Muscle of leg (tissue), 11 donors: ENCODE measurements around the gene CPEB1. TPM values are rescaled to one million over a fixed set of nuclear protein-coding genes. Genes with fewer than 3 reads are reported as not detected.

Experiments used
- DNase-seq: peaks from one replicate; pipeline ENCODE4 v3.0.0; 2013
- H3K27ac ChIP-seq: one replicate; pipeline ENCODE4 v1.5.1; 2013; ENCODE audit warnings: mild to moderate bottlenecking, low read length, control low read depth
- H3K27me3 ChIP-seq: one replicate; pipeline ENCODE4 v1.6.1; 2013; ENCODE audit warnings: low read length; ENCODE audit not compliant: control insufficient read depth, insufficient read depth
- H3K36me3 ChIP-seq: one replicate; pipeline ENCODE4 v1.6.1; 2013; ENCODE audit warnings: low read length; ENCODE audit not compliant: control insufficient read depth, insufficient read depth
- H3K4me1 ChIP-seq: one replicate; pipeline ENCODE4 v1.6.1; 2013; ENCODE audit warnings: low read length; ENCODE audit not compliant: control insufficient read depth, insufficient read depth
- H3K4me3 ChIP-seq: one replicate; pipeline ENCODE4 v1.5.1; 2013; ENCODE audit warnings: low read length, control low read depth
- H3K9me3 ChIP-seq: replicated peaks from 2 replicates; pipeline ENCODE4 v1.6.1; 2013; ENCODE audit warnings: low read depth, low read length; ENCODE audit not compliant: control insufficient read depth
- WGBS: methylation state at CpG from one replicate; pipeline ENCODE4 v1.1.5; 2013; ENCODE audit warnings: missing lambda C conversion rate; ENCODE audit not compliant: insufficient coverage; 5-methylcytosine and 5-hydroxymethylcytosine counted together
- polyA plus RNA-seq, 8 donors: library from polyadenylated mRNA; unstranded; fragments of 120-200 nt; gene quantifications; one replicate each; pipeline versions ENCODE4 v1.2.1 to v1.2.3, GENCODE V29; 2013; ENCODE audit warnings: inconsistent platforms in 1 of 8, low replicate concordance in 1 of 8; ENCODE audit not compliant: insufficient read length in 8 of 8, insufficient read depth in 1 of 8
- total RNA-seq: library from RNA; stranded (reverse); fragments of 120-200 nt; gene quantifications from one replicate; pipeline ENCODE4 v1.2.4, GENCODE V29; 2013

CPEB1 gene
- total and polyA plus RNA-seq, 9 donors = 0.08 to 1.3 (median 0.62) TPM

GRCh38 chr15:82640672-82641071 is 6.5 kb downstream of the CPEB1 start:
- Histone ChIP-seq H3K27ac (no peak overlapping the region), H3K27me3 (peaks cover 36% of the 10 kb centered on the region), H3K9me3 (no peaks in the 10 kb centered on the region), H3K4me3 (no peak overlapping the region), H3K36me3 (no peaks in the 10 kb centered on the region), H3K4me1 (no peaks in the 10 kb centered on the region)
- DNase-seq = no peak
- WGBS = no CpG with 5 or more reads among the region's 3 CpGs

- DNase-seq = no peak
- Histone ChIP-seq H3K27ac (no peak overlapping the region), H3K4me3 (no peak overlapping the region), H3K36me3 (no peaks in the 10 kb centered on the region), H3K9me3 (no peaks in the 10 kb centered on the region), H3K27me3 (peaks cover 5% of the 10 kb centered on the region), H3K4me1 (no peaks in the 10 kb centered on the region)
- WGBS = 43% methylated on average over 2 of the region's 2 CpGs
These were observed 11.4 kb downstream of the CPEB1 start for GRCh38 chr15:82635798-82636197.

- H3K4me3 ChIP-seq = no peak overlapping the region
- H3K36me3 ChIP-seq = no peaks in the 10 kb centered on the region
- H3K27me3 ChIP-seq = peaks cover 2% of the 10 kb centered on the region
- no peaks in the 10 kb centered on the region for H3K4me1 ChIP-seq
- WGBS = 29% methylated on average over 2 of the region's 4 CpGs
- H3K9me3 ChIP-seq = no peaks in the 10 kb centered on the region
- H3K27ac ChIP-seq = no peak overlapping the region
- DNase-seq = no peak
These were observed 17.1 kb downstream of the CPEB1 start for GRCh38 chr15:82630033-82630432.

- H3K4me1 ChIP-seq = no peaks in the 10 kb centered on the region
- no peaks in the 10 kb centered on the region for H3K9me3 ChIP-seq
- no peak overlapping the region for H3K27ac ChIP-seq
- 71% methylated on average over 1 of the region's 4 CpGs for WGBS
- DNase-seq = no peak
- H3K27me3 ChIP-seq = no peaks in the 10 kb centered on the region
- no peak overlapping the region for H3K4me3 ChIP-seq
- H3K36me3 ChIP-seq = no peaks in the 10 kb centered on the region
These were observed 22.0 kb downstream of the CPEB1 start for GRCh38 chr15:82625136-82625535.

- no peaks in the 10 kb centered on the region for H3K36me3 ChIP-seq
- WGBS = 67% methylated on average over 1 of the region's 3 CpGs
- no peaks in the 10 kb centered on the region for H3K27me3 ChIP-seq
- no peaks in the 10 kb centered on the region for H3K9me3 ChIP-seq
- DNase-seq = no peak
- H3K4me1 ChIP-seq = no peaks in the 10 kb centered on the region
- no peak overlapping the region for H3K4me3 ChIP-seq
- no peak overlapping the region for H3K27ac ChIP-seq
These were observed 22.7 kb downstream of the CPEB1 start for GRCh38 chr15:82624438-82624837.

- DNase-seq = no peak
- WGBS = no CpG with 5 or more reads among the region's 2 CpGs
- H3K9me3 ChIP-seq = no peaks in the 10 kb centered on the region
These were observed 23.2 kb downstream of the CPEB1 start for GRCh38 chr15:82624008-82624407.

GRCh38 chr15:82621970-82622369 is 25.2 kb downstream of the CPEB1 start:
- WGBS = no CpG with 5 or more reads among the region's 1 CpG
- H3K27ac ChIP-seq = no peak overlapping the region
- H3K36me3 ChIP-seq = no peaks in the 10 kb centered on the region
- no peaks in the 10 kb centered on the region for H3K4me1 ChIP-seq
- DNase-seq = no peak
- no peak overlapping the region for H3K4me3 ChIP-seq
- no peaks in the 10 kb centered on the region for H3K27me3 ChIP-seq
- H3K9me3 ChIP-seq = no peaks in the 10 kb centered on the region

More at GRCh38 chr15:82624008-82624407, 23.2 kb downstream of the CPEB1 start:
- no peaks in the 10 kb centered on the region for H3K4me1 ChIP-seq
- H3K36me3 ChIP-seq = no peaks in the 10 kb centered on the region
- H3K27me3 ChIP-seq = no peaks in the 10 kb centered on the region
- no peak overlapping the region for H3K4me3 ChIP-seq
- no peak overlapping the region for H3K27ac ChIP-seq

- DNase-seq = no peak
- no peaks in the 10 kb centered on the region for H3K9me3 ChIP-seq
- 55% methylated on average over 9 of the region's 12 CpGs for whole genome bisulfite sequencing
- H3K4me1 ChIP-seq = no peaks in the 10 kb centered on the region
- H3K27ac ChIP-seq = no peak overlapping the region
- no peak overlapping the region for H3K4me3 ChIP-seq
- H3K27me3 ChIP-seq = peaks cover 5% of the 10 kb centered on the region
- no peaks in the 10 kb centered on the region for H3K36me3 ChIP-seq
These were observed 33.4 kb downstream of the CPEB1 start for GRCh38 chr15:82613747-82614146.

GRCh38 chr15:82611348-82611747 is 35.8 kb downstream of the CPEB1 start:
- Histone ChIP-seq H3K27me3 (peaks cover 5% of the 10 kb centered on the region), H3K9me3 (no peaks in the 10 kb centered on the region), H3K4me1 (no peaks in the 10 kb centered on the region), H3K4me3 (no peak overlapping the region), H3K36me3 (no peaks in the 10 kb centered on the region), H3K27ac (no peak overlapping the region)
- DNase-seq = no peak
- WGBS = 40% methylated on average over 1 of the region's 4 CpGs

- H3K36me3 ChIP-seq = no peaks in the 10 kb centered on the region
- H3K4me1 ChIP-seq = no peaks in the 10 kb centered on the region
- H3K9me3 ChIP-seq = no peaks in the 10 kb centered on the region
- no peak for DNase-seq
- WGBS = no CpG with 5 or more reads among the region's 5 CpGs
- H3K27ac ChIP-seq = no peak overlapping the region
- H3K27me3 ChIP-seq = no peaks in the 10 kb centered on the region
- no peak overlapping the region for H3K4me3 ChIP-seq
These were observed 45.0 kb downstream of the CPEB1 start for GRCh38 chr15:82602195-82602594.

- WGBS = no CpG with 5 or more reads among the region's 1 CpG
- Histone ChIP-seq H3K27me3 (no peaks in the 10 kb centered on the region), H3K27ac (no peak overlapping the region), H3K36me3 (no peaks in the 10 kb centered on the region), H3K4me1 (no peaks in the 10 kb centered on the region), H3K4me3 (no peak overlapping the region), H3K9me3 (no peaks in the 10 kb centered on the region)
- no peak for DNase-seq
These were observed 47.3 kb downstream of the CPEB1 start for GRCh38 chr15:82599862-82600261.
